Tibial artery (tissue), 4 donors: ENCODE data around the gene SNAP91.
"Not testable (repeated sequence)": the region's sequence is repeated elsewhere in the genome, so short reads cannot be mapped to it uniquely, and the experiment has no call there.

Experiments
- DNase-seq, 2 donors: peaks; one replicate each; pipeline ENCODE4 v3.0.0-alpha.2; 2019
- H3K27ac ChIP-seq, 2 donors: fragments of 200-600 bp; sonication (generic) in 1 of 2; 1 replicate in 1 of 2; 2 replicates in 1 of 2; pipeline ENCODE4 v1.5.1; 2018 to 2019; ENCODE audit warnings: mild to moderate bottlenecking in 1 of 2
- H3K27me3 ChIP-seq, 2 donors: fragments of 200-600 bp; sonication (generic) in 1 of 2; one replicate each; pipeline versions ENCODE4 v1.5.1 to v1.6.0; 2016 to 2019
- H3K36me3 ChIP-seq, 3 donors: fragments of 200-600 bp; sonication (generic) in 2 of 3; one replicate each; pipeline ENCODE4 v1.5.1; 2016 to 2019; ENCODE audit warnings: mild to moderate bottlenecking in 2 of 3
- H3K4me1 ChIP-seq, 4 donors: fragments of 200-600 bp; sonication (generic) in 2 of 4; 1 replicate in 3 of 4; 2 replicates in 1 of 4; pipeline ENCODE4 v1.5.1; 2016 to 2019
- H3K4me3 ChIP-seq, 2 donors: fragments of 200-600 bp; sonication (generic) in 1 of 2; 1 replicate in 1 of 2; 2 replicates in 1 of 2; pipeline ENCODE4 v1.5.1; 2018 to 2019; ENCODE audit warnings: mild to moderate bottlenecking in 2 of 2
- H3K9me3 ChIP-seq, 3 donors: fragments of 200-600 bp; sonication (generic) in 1 of 3; one replicate each; pipeline ENCODE4 v1.5.1; 2016 to 2019
- intact Hi-C: fragments of 100-400 bp; cut with DNase I; formaldehyde crosslinking; loops from one replicate; pipeline ENCODE4 v1.15.0; 2023; ENCODE audit warnings: low total_unique reads
- TF ChIP-seq, protein P1 (sequence below), 2 experiments: fragments of 200-600 bp in 1 of 2; fragments of 450-650 bp in 1 of 2; IDR thresholded peaks; one replicate each; pipeline ENCODE4 v1.5.1; 2017 to 2019; ENCODE audit warnings: antibody characterized with exemption in 2 of 2, mild to moderate bottlenecking in 1 of 2, moderate library complexity in 1 of 2

SNAP91 gene, protein sequence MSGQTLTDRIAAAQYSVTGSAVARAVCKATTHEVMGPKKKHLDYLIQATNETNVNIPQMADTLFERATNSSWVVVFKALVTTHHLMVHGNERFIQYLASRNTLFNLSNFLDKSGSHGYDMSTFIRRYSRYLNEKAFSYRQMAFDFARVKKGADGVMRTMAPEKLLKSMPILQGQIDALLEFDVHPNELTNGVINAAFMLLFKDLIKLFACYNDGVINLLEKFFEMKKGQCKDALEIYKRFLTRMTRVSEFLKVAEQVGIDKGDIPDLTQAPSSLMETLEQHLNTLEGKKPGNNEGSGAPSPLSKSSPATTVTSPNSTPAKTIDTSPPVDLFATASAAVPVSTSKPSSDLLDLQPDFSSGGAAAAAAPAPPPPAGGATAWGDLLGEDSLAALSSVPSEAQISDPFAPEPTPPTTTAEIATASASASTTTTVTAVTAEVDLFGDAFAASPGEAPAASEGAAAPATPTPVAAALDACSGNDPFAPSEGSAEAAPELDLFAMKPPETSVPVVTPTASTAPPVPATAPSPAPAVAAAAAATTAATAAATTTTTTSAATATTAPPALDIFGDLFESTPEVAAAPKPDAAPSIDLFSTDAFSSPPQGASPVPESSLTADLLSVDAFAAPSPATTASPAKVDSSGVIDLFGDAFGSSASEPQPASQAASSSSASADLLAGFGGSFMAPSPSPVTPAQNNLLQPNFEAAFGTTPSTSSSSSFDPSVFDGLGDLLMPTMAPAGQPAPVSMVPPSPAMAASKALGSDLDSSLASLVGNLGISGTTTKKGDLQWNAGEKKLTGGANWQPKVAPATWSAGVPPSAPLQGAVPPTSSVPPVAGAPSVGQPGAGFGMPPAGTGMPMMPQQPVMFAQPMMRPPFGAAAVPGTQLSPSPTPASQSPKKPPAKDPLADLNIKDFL

DNA sequence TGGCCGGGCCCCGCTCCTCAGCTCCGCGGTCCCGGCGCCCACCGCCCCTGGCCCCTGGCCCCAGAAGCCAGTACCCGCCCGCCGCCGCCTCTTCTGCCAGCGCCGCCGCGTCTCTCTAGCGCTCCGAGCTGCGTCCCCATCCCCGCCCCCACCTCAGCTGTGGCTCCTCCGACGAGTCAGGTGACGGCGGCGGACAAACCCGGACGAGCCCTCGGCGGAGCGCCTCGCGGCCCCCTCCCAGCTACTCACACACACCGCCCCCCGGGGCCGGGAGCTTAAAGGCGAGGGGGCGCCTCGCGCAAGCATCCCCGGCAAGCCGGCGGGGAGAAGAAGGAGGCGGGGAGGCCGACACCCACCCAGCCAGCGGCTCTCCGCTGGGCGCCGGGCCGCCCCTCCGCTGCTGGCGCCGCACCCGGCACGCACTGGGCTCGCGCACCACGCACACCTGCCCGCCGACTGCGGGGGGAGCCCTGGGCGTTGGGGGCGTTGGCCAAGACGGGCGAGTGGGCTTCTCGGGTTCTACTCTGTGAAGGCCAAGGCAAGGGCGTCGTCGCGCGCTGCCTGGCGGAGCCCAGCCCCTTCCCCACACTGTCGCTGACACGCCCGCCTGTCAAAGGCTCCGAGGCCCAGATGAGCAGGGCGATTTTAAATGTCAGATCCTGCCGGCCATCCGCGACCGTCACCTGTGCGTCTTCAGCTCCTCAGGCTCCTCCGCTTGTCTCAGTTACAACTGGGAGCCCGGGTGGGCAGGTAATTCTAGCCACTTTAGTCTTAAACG, at the start of gene SNAP91:
SNAP91 (minus strand) TSS at position 132 of the 778 bp plus-strand sequence. CDS start 1,174 bp downstream, outside the sequence.
- intact Hi-C loops = no loop called here
- H3K4me1 ChIP-seq = peaks cover 0 to 15% (median 12%) of the 10 kb centered on the region in 4 donors
- peak within 1 kb of the TSS; percentile 59 to 76 for H3K4me3 ChIP-seq
- H3K9me3 ChIP-seq = peaks cover 0 to 22% (median 8%) of the 10 kb centered on the region in 3 donors
- H3K27ac ChIP-seq = peak within 1 kb of the TSS in 1 of 2 donors; percentile 11
- TF ChIP-seq, protein P1, sequence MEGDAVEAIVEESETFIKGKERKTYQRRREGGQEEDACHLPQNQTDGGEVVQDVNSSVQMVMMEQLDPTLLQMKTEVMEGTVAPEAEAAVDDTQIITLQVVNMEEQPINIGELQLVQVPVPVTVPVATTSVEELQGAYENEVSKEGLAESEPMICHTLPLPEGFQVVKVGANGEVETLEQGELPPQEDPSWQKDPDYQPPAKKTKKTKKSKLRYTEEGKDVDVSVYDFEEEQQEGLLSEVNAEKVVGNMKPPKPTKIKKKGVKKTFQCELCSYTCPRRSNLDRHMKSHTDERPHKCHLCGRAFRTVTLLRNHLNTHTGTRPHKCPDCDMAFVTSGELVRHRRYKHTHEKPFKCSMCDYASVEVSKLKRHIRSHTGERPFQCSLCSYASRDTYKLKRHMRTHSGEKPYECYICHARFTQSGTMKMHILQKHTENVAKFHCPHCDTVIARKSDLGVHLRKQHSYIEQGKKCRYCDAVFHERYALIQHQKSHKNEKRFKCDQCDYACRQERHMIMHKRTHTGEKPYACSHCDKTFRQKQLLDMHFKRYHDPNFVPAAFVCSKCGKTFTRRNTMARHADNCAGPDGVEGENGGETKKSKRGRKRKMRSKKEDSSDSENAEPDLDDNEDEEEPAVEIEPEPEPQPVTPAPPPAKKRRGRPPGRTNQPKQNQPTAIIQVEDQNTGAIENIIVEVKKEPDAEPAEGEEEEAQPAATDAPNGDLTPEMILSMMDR (IDR thresholded peaks at IDR 0.05) = no peak
- H3K27me3 ChIP-seq = peaks cover 0 to 18% of the 10 kb centered on the region in 2 donors
- DNase-seq = no peak
- H3K36me3 ChIP-seq = no peaks in the 10 kb centered on the region

DNA sequence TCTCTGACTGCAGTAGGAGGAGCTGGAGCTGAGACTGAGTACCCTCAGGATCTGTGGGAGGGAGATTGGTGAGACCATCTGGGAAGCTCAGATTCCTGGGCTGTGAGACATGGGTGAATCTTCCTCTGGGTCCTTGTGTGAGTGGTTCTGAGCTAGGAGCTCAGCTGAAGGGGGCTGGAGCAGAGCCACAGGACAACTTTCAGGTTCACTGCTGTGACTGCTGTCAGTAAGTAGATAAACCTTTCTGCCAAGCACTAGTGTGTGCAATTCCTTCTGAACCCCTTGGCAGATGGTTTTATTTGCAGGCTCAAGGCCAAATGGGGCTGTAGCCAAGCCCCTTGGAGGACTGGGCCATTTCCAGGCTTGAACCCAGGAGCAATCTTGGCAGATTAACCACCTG, 49.6 kb upstream of the SNAP91 start:
- TF ChIP-seq, protein P1 (IDR thresholded peaks at IDR 0.05) = no peak
- no peak for DNase-seq
- H3K27me3 ChIP-seq = no peaks in the 10 kb centered on the region

DNA sequence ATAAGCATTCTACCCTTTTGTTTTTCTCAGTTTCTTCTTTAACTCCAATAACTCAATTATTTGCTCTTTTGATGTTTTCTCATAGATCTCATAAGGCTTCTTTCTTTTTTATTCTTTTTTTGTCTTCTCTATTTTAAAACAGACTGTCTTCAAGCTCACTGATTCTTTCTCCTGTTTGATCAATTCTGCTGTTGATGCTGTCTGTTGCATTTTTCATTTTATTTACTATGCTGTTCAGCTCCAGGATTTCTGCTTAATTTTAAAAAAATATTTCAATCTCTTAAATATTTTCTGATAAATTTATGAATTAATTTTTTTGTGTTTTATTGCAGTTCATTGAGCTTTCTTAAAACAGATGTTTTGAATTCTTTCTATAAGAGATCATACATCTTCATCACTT, 48.1 kb upstream of the SNAP91 start:
- DNase-seq = no peak

More for the DNA sequence above, 49.6 kb upstream of the SNAP91 start:
- Histone ChIP-seq H3K9me3 (peaks cover 0 to 16% (median 8%) of the 10 kb centered on the region in 3 donors), H3K36me3 (no peaks in the 10 kb centered on the region), H3K4me3 (no peak overlapping the region), H3K27ac (no peak overlapping the region), H3K4me1 (no peaks in the 10 kb centered on the region)
- intact Hi-C loops = no loop called here

DNA sequence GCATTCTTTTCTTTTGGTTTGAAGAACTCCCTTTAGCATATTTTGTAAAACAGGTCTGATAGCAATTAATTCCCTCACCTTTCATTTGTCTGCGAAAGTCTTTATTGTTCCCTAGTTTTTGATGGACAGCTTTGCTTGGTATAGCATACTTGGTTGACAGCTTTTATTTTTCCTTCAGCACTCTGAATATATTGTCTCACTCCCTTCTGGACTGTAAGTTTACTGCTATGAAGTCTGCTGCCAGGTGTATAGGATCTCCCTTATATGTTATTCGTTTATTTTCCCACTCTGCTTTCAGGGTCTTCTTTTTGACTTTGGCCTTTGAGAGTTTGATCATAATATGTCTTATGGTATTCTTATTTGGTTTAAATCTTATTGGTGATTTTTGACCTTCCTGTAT, 47.7 kb upstream of the SNAP91 start:
- no peaks in the 10 kb centered on the region for H3K4me1 ChIP-seq
- TF ChIP-seq, protein P1 (IDR thresholded peaks at IDR 0.05) = no peak
- intact Hi-C loops = no loop called here
- no peaks in the 10 kb centered on the region for H3K36me3 ChIP-seq
- H3K27me3 ChIP-seq = no peaks in the 10 kb centered on the region
- no peak overlapping the region for H3K4me3 ChIP-seq
- no peak overlapping the region for H3K27ac ChIP-seq
- H3K9me3 ChIP-seq = peaks cover 0 to 25% (median 8%) of the 10 kb centered on the region in 3 donors
- no peak for DNase-seq

More for the DNA sequence above, 48.1 kb upstream of the SNAP91 start:
- TF ChIP-seq, protein P1 (IDR thresholded peaks at IDR 0.05) = no peak
- H3K27ac ChIP-seq = no peak overlapping the region
- H3K27me3 ChIP-seq = no peaks in the 10 kb centered on the region
- intact Hi-C loops = no loop called here
- no peaks in the 10 kb centered on the region for H3K4me1 ChIP-seq
- peaks cover 0 to 25% (median 8%) of the 10 kb centered on the region in 3 donors for H3K9me3 ChIP-seq
- H3K36me3 ChIP-seq = no peaks in the 10 kb centered on the region
- no peak overlapping the region for H3K4me3 ChIP-seq

DNA sequence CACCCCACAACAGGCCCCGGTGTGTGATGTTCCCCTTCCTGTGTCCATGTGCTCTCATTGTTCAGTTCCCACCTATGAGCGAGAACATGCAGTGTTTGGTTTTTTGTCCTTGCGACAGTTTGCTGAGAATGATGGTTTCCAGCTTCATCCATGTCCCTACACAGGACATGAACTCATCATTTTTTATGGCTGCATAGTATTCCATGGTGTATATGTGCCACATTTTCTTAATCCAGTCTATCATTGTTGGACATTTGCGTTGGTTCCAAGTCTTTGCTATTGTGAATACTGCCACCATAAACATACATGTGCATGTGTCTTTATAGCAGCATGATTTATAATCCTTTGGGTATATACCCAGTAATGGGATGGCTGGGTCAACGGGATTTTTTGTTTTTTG, 43.5 kb upstream of the SNAP91 start:
- H3K9me3 ChIP-seq = peaks cover 0 to 23% (median 2%) of the 10 kb centered on the region in 3 donors
- DNase-seq, intact Hi-C loops, H3K27ac ChIP-seq, H3K4me3 ChIP-seq, H3K27me3 ChIP-seq, H3K4me1 ChIP-seq, H3K36me3 ChIP-seq: not testable (repeated sequence)
